ENCODE measurements around the gene EXOC3L2.
"Not testable (repeated sequence)": the region's sequence is repeated elsewhere in the genome, so short reads cannot be mapped to it uniquely, and the experiment has no call there.

Gene EXOC3L2

GRCh38 chr19:45255611-45256157, 10.5 kb upstream of the EXOC3L2 start:
- no peak for DNase-seq

DNA sequence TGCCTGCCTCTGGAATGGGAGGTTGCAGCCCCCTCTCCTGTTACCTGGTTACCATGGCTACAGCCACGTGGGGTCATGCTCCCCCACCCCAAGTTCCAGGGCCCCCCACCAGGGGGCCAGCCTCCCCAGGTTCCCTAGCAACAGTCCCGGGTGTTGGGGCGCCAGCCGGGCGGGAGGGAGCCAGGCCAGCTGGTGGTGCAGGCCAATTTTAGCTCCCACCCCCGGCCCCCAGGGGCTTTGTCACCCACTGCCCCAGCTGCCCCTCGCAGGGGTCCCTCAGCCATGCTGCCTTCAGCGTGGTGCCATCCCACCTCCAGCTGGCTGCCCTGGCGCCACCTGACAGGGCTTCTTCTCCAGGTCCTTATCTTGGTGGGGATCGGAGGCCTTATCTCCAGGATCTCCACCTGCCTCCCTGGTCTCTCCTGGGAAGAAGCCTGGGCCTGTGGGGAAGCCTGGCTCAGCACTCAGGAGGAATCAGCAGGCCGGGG, 8.9 kb upstream of the EXOC3L2 start:
- DNase-seq, result no peak

- DNase-seq, result no peak
Observed at GRCh38 chr19:45253396-45254027, 8.3 kb upstream of the EXOC3L2 start.

- DNase-seq, result no peak
Observed at GRCh38 chr19:45251452-45252354, 6.5 kb upstream of the EXOC3L2 start.

DNA sequence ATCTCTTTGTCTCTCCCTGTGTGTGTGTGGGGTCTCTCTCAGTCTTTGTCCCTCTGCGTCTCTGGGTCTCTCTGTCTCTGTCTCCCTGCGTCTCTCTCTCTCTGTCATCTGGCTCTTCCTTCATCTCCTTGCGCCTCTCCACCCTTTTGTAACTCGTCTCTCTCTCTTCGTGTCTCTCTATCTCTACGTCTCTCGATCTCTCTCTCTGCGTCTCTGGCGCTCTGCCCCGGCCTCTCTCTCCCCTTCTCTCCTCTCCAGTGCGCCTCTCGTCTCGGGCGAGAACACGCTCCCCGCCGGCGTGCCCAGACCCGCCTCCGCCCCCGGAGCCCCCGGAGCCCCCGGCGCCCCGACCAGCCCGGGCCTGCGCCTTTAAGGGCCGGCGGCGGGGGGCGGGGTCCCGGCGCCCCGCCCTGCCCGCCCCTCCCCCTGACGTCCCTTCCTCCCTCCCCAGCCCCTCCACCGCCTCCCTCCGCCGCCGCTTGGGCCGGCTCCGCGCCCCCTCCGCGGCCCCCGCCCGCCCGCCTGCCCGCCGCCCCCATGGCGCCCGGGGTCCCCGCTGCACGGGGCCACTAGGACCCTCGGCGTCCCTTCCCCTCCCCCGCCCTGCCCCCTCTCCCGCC, 5.7 kb upstream of the EXOC3L2 start, which contains the start of gene MARK4:
Gene MARK4, plus strand, starts transcription at position 440 of the 620 bp plus-strand sequence. CDS start 318 bp downstream, outside the sequence.
- DNase-seq, result peak; percentile 17 to 52 (median 39)

GRCh38 chr19:45250216-45250831, 5.1 kb upstream of the EXOC3L2 start:
- DNase-seq, result no peak

GRCh38 chr19:45249261-45250033, 4.2 kb upstream of the EXOC3L2 start:
- no peak for DNase-seq

DNA sequence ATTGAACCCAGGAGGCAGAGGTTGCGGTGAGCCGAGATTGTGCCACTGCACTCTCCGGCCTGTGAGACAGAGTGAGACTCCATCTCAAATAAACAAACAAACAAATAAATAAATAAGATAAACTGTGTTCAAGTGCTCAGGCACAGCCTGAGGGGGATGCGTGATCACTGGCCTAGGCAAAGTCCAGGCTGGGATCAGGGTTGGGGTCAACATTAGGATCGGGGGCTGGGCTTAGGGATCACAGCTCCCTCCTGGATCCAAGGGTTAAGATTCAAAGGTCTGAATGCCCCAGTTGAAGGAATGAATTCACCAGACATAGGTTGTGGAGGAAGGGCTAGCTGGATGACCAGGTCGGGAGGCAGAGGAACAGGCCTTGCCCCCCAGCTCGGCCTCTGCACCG, 1.9 kb upstream of the EXOC3L2 start:
- no peak for DNase-seq

DNA sequence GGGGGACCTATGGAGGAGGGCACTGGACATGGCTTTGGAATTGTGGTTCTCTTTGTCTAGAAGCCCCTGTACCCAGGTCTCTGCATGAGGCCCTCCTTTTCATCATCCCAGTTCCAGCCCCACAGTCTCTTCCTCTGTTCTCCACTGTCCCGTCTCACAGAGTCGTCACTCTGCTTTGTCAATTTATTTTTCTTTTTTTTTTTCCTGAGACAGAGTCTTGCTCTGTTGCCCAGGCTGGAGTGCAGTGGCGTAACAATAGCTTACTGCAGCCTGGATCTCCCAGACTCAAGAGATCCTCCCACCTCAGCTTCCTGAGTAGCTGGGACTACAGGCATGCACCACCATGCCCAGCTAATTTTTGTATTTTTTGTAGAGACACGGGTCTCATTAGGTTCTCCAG, 619 bp upstream of the EXOC3L2 start:
- DNase-seq, result no peak

- DNase-seq, result no peak
Observed at GRCh38 chr19:45244133-45244794, 943 bp downstream of the EXOC3L2 start.

- DNase-seq, result no peak
Observed at GRCh38 chr19:45243144-45243732, 2.0 kb downstream of the EXOC3L2 start.

GRCh38 chr19:45238556-45238955, 6.7 kb downstream of the EXOC3L2 start:
- DNase-seq, result no peak

DNA sequence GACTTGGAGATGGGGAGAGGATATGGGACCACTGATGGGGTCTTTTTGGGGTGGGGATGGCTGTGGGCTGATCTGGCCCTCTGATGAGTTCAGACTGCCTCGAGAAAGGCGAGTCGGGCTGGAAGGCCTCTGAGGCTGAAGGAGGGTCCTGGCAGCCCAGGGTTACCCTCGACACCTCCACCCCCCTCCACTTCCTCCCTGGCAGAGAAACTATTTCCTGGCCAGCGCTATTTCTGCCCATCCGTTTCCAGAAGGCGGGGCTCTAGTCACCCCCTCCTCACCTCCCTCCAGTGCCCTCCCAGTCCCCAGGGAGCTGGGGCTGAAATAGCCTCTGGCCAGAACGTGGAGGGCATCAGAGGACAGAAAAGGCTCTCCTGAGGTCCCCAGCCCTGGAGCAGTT, 9.7 kb downstream of the EXOC3L2 start:
- DNase-seq, result no peak

DNA sequence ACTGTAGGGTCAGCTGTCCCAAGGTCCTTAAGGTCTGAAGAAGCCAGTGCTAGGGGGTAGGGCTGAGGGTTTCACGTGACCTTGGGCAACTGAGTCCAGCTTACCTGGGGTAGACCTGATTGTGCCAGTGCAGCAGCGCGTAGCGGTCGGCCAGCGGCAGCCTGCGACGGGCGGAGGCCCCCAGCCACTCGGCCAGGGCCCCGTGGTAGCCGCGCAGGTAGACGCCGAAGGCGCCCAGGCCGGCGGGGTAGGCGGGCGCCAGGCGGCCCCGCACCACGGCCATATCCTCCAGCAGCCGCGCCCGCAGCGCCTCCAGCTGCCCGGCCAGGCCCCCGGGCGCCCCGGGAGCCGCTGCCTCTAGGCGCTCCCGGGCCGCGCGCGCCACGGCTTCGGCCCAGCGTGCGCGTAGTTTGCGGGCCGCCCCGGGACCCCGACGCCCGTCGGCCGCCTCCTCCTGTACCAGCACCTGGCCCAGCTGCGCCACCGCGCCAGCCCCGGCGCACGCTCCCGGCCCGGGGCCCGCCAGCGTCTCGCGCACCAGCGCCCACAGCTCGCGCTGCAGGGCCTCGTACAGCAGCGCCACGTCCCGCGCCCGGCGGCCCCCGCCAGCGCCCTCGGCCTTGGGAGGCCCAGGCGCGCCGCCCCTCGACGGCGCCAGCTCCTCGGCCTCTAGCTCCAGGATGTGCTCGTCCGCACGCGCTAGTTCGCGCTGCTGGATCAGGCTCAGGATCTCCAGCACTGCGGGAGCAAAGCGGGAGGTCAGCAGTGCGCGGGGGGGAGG, 10.9 kb downstream of the EXOC3L2 start:
- DNase-seq, result no peak

GRCh38 chr19:45231891-45232290, 13.3 kb downstream of the EXOC3L2 start:
- DNase-seq, result no peak

DNA sequence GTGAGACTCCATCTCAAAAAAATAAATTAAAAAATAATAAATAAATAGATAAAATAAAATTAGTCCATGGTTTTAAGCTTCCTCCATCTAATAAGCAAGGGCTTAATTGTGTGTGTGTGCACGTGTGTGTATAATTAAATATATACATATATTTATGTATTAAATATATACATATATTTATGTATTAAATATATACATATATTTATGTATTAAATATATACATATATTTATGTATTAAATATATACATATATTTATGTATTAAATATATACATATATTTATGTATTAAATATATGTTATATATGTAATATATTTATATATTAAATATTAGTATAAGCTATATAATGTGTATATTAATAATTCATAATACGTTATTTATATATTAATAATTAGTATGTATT, 16.2 kb downstream of the EXOC3L2 start:
- not testable (repeated sequence) for DNase-seq

GRCh38 chr19:45224645-45225044, 20.6 kb downstream of the EXOC3L2 start:
- DNase-seq, result no peak

- DNase-seq, result no peak
Observed at GRCh38 chr19:45223879-45224278, 21.3 kb downstream of the EXOC3L2 start.

DNA sequence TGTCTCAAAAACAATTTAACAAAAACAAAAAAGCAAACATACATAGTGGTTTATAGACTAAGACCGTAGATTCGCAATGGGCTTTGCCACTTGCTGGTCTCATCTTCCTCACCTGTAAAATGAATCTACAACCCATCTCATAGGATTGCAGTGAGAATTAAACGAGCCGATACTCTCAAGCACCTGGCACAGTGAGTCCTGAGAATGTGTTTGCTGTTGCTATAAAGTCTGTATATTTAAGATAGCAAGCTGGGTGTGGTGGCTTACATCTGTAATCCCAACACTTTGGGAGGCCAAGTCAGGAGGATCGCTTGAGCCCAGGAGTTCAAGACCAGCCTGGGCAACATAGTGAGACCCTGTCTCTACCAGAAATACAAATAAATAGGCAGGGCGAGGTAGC, 22.5 kb downstream of the EXOC3L2 start:
- no peak for DNase-seq
